CD14-positive monocyte (primary cell): Measurements from ENCODE around the gene TRIM29. TPM values are rescaled to one million over a fixed set of nuclear protein-coding genes. Genes with fewer than 3 reads are reported as not detected.

Experiments used
- DNase-seq, 3 donors: peaks; one replicate each; pipeline ENCODE4 v3.0.0-alpha.2; 2011 to 2022
- H2AFZ ChIP-seq: 2 replicates; pipeline ENCODE4 v1.6.0; 2012; ENCODE audit warnings: mild to moderate bottlenecking, low read depth, low read length, inconsistent platforms; ENCODE audit not compliant: insufficient read depth, poor library complexity, severe bottlenecking
- H3K27ac ChIP-seq, 2 donors: 1 replicate in 1 of 2; 2 replicates in 1 of 2; pipeline ENCODE4 v1.5.1; 2012 to 2013; ENCODE audit warnings: low read length in 2 of 2, control low read depth in 1 of 2, inconsistent platforms in 1 of 2, low read depth in 1 of 2, mild to moderate bottlenecking in 1 of 2
- H3K27me3 ChIP-seq, 2 donors: one replicate each; pipeline versions ENCODE4 v1.6.0 to v1.6.1; 2011 to 2013; ENCODE audit warnings: low read length in 2 of 2; ENCODE audit not compliant: control insufficient read depth in 2 of 2, insufficient read depth in 2 of 2
- H3K36me3 ChIP-seq, 2 donors: replicated peaks in 1 of 2; 1 replicate in 1 of 2; 2 replicates in 1 of 2; pipeline versions ENCODE4 v1.5.1 to v1.6.1; 2012 to 2013; ENCODE audit warnings: low read length in 2 of 2, control low read depth in 1 of 2, inconsistent platforms in 1 of 2, mild to moderate bottlenecking in 1 of 2; ENCODE audit not compliant: insufficient read depth in 2 of 2, control insufficient read depth in 1 of 2
- H3K4me1 ChIP-seq, 2 donors: 1 replicate in 1 of 2; 2 replicates in 1 of 2; pipeline versions ENCODE4 v1.5.1 to v1.6.1; 2012 to 2013; ENCODE audit warnings: low read length in 2 of 2, control low read depth in 1 of 2, inconsistent platforms in 1 of 2, mild to moderate bottlenecking in 1 of 2, moderate library complexity in 1 of 2; ENCODE audit not compliant: insufficient read depth in 2 of 2, control insufficient read depth in 1 of 2
- H3K4me2 ChIP-seq: replicated peaks from 2 replicates; pipeline ENCODE3; 2012; ENCODE audit warnings: low read length, moderate library complexity, mild to moderate bottlenecking; ENCODE audit not compliant: poor library complexity, severe bottlenecking; ENCODE audit errors: extremely low read depth
- H3K4me3 ChIP-seq, 3 experiments: fragments of 200-600 bp in 1 of 3; sonication (generic) in 1 of 3; replicated peaks in 1 of 3; 1 replicate in 2 of 3; 2 replicates in 1 of 3; pipeline ENCODE4 v1.5.1; 2011 to 2013; ENCODE audit warnings: low read length in 3 of 3, mild to moderate bottlenecking in 3 of 3, control low read depth in 2 of 3, low read depth in 2 of 3, inconsistent platforms in 1 of 3, moderate library complexity in 1 of 3
- H3K79me2 ChIP-seq: 2 replicates; pipeline ENCODE4 v1.6.0; 2012; ENCODE audit warnings: mild to moderate bottlenecking, control low read depth, inconsistent platforms, low read length, moderate library complexity; ENCODE audit not compliant: insufficient read depth
- H3K9ac ChIP-seq: 2 replicates; pipeline ENCODE4 v1.6.0; 2017; ENCODE audit warnings: low read length, mild to moderate bottlenecking; ENCODE audit not compliant: insufficient read depth, poor library complexity, severe bottlenecking
- H3K9me3 ChIP-seq, 2 donors: replicated peaks in 1 of 2; 1 replicate in 1 of 2; 2 replicates in 1 of 2; pipeline versions ENCODE4 v1.5.1 to v1.6.1; 2012 to 2013; ENCODE audit warnings: low read length in 2 of 2, control low read depth in 1 of 2; ENCODE audit not compliant: control insufficient read depth in 1 of 2, insufficient read depth in 1 of 2
- H4K20me1 ChIP-seq: 2 replicates; pipeline ENCODE4 v1.6.0; 2012; ENCODE audit warnings: mild to moderate bottlenecking, low read length, control low read depth, moderate library complexity; ENCODE audit not compliant: insufficient read depth
- H3K27ac Mint-ChIP-seq, 7 donors: one replicate each; pipeline ENCODE4 v1.8.0; 2020; ENCODE audit warnings: mild to moderate bottlenecking in 7 of 7, mixed read lengths in 7 of 7, moderate library complexity in 6 of 7, inconsistent platforms in 2 of 7
- H3K27me3 Mint-ChIP-seq, 3 donors: one replicate each; pipeline ENCODE4 v1.8.0; 2021 to 2022; ENCODE audit warnings: low read depth in 3 of 3, mild to moderate bottlenecking in 3 of 3, mixed read lengths in 3 of 3, moderate library complexity in 3 of 3, inconsistent platforms in 1 of 3
- H3K36me3 Mint-ChIP-seq, 2 donors: one replicate each; pipeline ENCODE4 v1.8.0; 2020; ENCODE audit warnings: mixed read lengths in 2 of 2, inconsistent platforms in 1 of 2, mild to moderate bottlenecking in 1 of 2
- H3K4me1 Mint-ChIP-seq: one replicate; pipeline ENCODE4 v1.8.0; 2020; ENCODE audit warnings: mild to moderate bottlenecking, mixed read lengths
- H3K4me3 Mint-ChIP-seq, 2 donors: one replicate each; pipeline ENCODE4 v1.8.0; 2020; ENCODE audit warnings: mild to moderate bottlenecking in 2 of 2, mixed read lengths in 2 of 2, moderate library complexity in 1 of 2
- H3K9me3 Mint-ChIP-seq, 7 donors: one replicate each; pipeline ENCODE4 v1.8.0; 2020 to 2022; ENCODE audit warnings: mixed read lengths in 7 of 7, mild to moderate bottlenecking in 6 of 7, moderate library complexity in 6 of 7, inconsistent platforms in 2 of 7
- CTCF ChIP-seq: fragments of 200-600 bp; IDR thresholded peaks from one replicate; pipeline ENCODE4 v1.8.0; 2022; ENCODE audit warnings: antibody characterized with exemption, mild to moderate bottlenecking
- WGBS: methylation state at CpG from one replicate; pipeline ENCODE4 v1.1.5; 2013; ENCODE audit warnings: missing lambda C conversion rate; ENCODE audit not compliant: insufficient coverage; 5-methylcytosine and 5-hydroxymethylcytosine counted together
- intact Hi-C, 2 donors: fragments of 100-400 bp; cut with micrococcal nuclease; formaldehyde crosslinking; loops; one replicate each; pipeline versions ENCODE4 v1.15.0 to v1.15.1; 2023
- polyA plus RNA-seq, 3 donors: library from polyadenylated mRNA; depleted of rRNA in 1 of 3; unstranded in 2 of 3; stranded (reverse) in 1 of 3; fragments of 300-500 nt in 2 of 3; fragments of >200 nt in 1 of 3; fragmentation: Illumina TruSeq in 2 of 3; gene quantifications; 1 replicate in 2 of 3; 2 replicates in 1 of 3; pipeline ENCODE4 v1.2.3, GENCODE V29; 2012 to 2021

The TRIM29 gene
- polyA plus RNA-seq, 3 donors = not detected

GRCh38 chr11:120091701-120092100 is 46.2 kb downstream of the TRIM29 start:
- Mint-ChIP-seq H3K4me3 (no peak overlapping the region), H3K4me1 (no peaks in the 10 kb centered on the region), H3K36me3 (no peaks in the 10 kb centered on the region), H3K27ac (no peak overlapping the region), H3K27me3 (peaks cover 4 to 14% (median 10%) of the 10 kb centered on the region in 3 donors), H3K9me3 (no peaks in the 10 kb centered on the region)
- intact Hi-C loops = no loop called here
- H3K27me3 ChIP-seq = no peaks in the 10 kb centered on the region
- no peaks in the 10 kb centered on the region for H4K20me1 ChIP-seq
- H3K36me3 ChIP-seq = no peaks in the 10 kb centered on the region
- 90% methylated on average over 2 of the region's 5 CpGs for WGBS
- no peak overlapping the region for H3K4me2 ChIP-seq
- no peaks in the 10 kb centered on the region for H3K9me3 ChIP-seq
- no peak for TF ChIP-seq CTCF
- no peak overlapping the region for H3K27ac ChIP-seq
- H3K79me2 ChIP-seq = no peaks in the 10 kb centered on the region
- no peak overlapping the region for H3K9ac ChIP-seq
- H2AFZ ChIP-seq = no peak overlapping the region
- no peak for DNase-seq
- H3K4me1 ChIP-seq = no peaks in the 10 kb centered on the region
- H3K4me3 ChIP-seq = no peak overlapping the region

- Mint-ChIP-seq H3K4me3 (no peak overlapping the region), H3K36me3 (no peaks in the 10 kb centered on the region), H3K4me1 (no peaks in the 10 kb centered on the region), H3K9me3 (no peaks in the 10 kb centered on the region), H3K27ac (no peak overlapping the region), H3K27me3 (peaks cover 4 to 10% (median 6%) of the 10 kb centered on the region in 3 donors)
- intact Hi-C loops = no loop called here
- no peak overlapping the region for H3K27ac ChIP-seq
- H3K9me3 ChIP-seq = no peaks in the 10 kb centered on the region
- H3K4me2 ChIP-seq = no peak overlapping the region
- H3K4me1 ChIP-seq = no peaks in the 10 kb centered on the region
- H3K79me2 ChIP-seq = no peaks in the 10 kb centered on the region
- TF ChIP-seq CTCF = no peak
- no peaks in the 10 kb centered on the region for H4K20me1 ChIP-seq
- H3K36me3 ChIP-seq = no peaks in the 10 kb centered on the region
- no peak overlapping the region for H2AFZ ChIP-seq
- no peak overlapping the region for H3K4me3 ChIP-seq
- WGBS = no CpG with 5 or more reads among the region's 1 CpG
- no peaks in the 10 kb centered on the region for H3K27me3 ChIP-seq
- no peak for DNase-seq
- no peak overlapping the region for H3K9ac ChIP-seq
Measured at GRCh38 chr11:120091121-120091520, 46.8 kb downstream of the TRIM29 start.
